DND-41 (cell line): Measurements from ENCODE around the gene TOMT.

Source experiments
- ATAC-seq: fragments of 200-7000 bp; cut with Tn5 transposase; 3 replicates; pipeline ENCODE4 v1.9.1; 2021; ENCODE audit warnings: low read depth; ENCODE audit not compliant: insufficient read depth
- DNase-seq: peaks from one replicate; pipeline ENCODE4 v3.0.0-alpha.2; 2020
- H2AFZ ChIP-seq: 2 replicates; pipeline ENCODE4 v1.6.0; 2012; ENCODE audit warnings: low read depth, low read length
- H3K27ac ChIP-seq: 2 replicates; pipeline ENCODE4 v1.5.1; 2012; ENCODE audit warnings: low read length, inconsistent platforms
- H3K27me3 ChIP-seq: fragments of 200-600 bp; sonication (generic); 2 replicates; pipeline ENCODE4 v1.6.0; 2012; ENCODE audit warnings: low read length, mild to moderate bottlenecking, inconsistent platforms; ENCODE audit not compliant: insufficient read depth, poor library complexity
- H3K36me3 ChIP-seq: 2 replicates; pipeline ENCODE4 v1.5.1; 2012; ENCODE audit warnings: low read length, inconsistent platforms; ENCODE audit not compliant: insufficient read depth
- H3K4me1 ChIP-seq: 2 replicates; pipeline ENCODE4 v1.5.1; 2012; ENCODE audit warnings: mild to moderate bottlenecking, low read length; ENCODE audit not compliant: insufficient read depth
- H3K4me2 ChIP-seq: 2 replicates; pipeline ENCODE4 v1.6.0; 2012; ENCODE audit warnings: mild to moderate bottlenecking, moderate library complexity, low read length, inconsistent platforms; ENCODE audit not compliant: insufficient read depth
- H3K4me3 ChIP-seq, 2 experiments: fragments of 200-600 bp in 1 of 2; shearing (Covaris generic) in 1 of 2; 2 replicates each; pipeline ENCODE4 v1.5.1; 2012 to 2016; ENCODE audit warnings: inconsistent platforms in 2 of 2, low read length in 2 of 2, mild to moderate bottlenecking in 2 of 2, low read depth in 1 of 2, moderate library complexity in 1 of 2
- H3K79me2 ChIP-seq: 2 replicates; pipeline ENCODE4 v1.6.0; 2012; ENCODE audit warnings: low read length, inconsistent platforms; ENCODE audit not compliant: insufficient read depth
- H3K9ac ChIP-seq: 2 replicates; pipeline ENCODE4 v1.6.0; 2012; ENCODE audit warnings: low read depth, mild to moderate bottlenecking, inconsistent platforms, low read length, moderate library complexity
- H3K9me3 ChIP-seq: 2 replicates; pipeline ENCODE4 v1.5.1; 2012; ENCODE audit warnings: low read length, moderate library complexity, mild to moderate bottlenecking, inconsistent platforms; ENCODE audit not compliant: insufficient read depth, severe bottlenecking
- H4K20me1 ChIP-seq: 2 replicates; pipeline ENCODE4 v1.6.0; 2012; ENCODE audit warnings: low read length; ENCODE audit not compliant: insufficient read depth
- CTCF ChIP-seq: IDR thresholded peaks from 2 replicates; pipeline ENCODE4 v1.5.1; 2012; ENCODE audit warnings: borderline replicate concordance, low read length, moderate library complexity, mild to moderate bottlenecking; ENCODE audit not compliant: poor library complexity, severe bottlenecking; ENCODE audit errors: extremely low read depth
- EZH2 ChIP-seq: IDR thresholded peaks from 3 replicates; pipeline ENCODE4 v1.6.1; 2012; ENCODE audit warnings: borderline replicate concordance, low read depth, mild to moderate bottlenecking, moderate library complexity, low read length, inconsistent platforms; ENCODE audit not compliant: severe bottlenecking

Gene TOMT

GRCh38 chr11:72083414-72083813, 22.3 kb upstream of the TOMT start:
- Histone ChIP-seq H3K4me1 (peaks cover 28% of the 10 kb centered on the region), H2AFZ (no peak overlapping the region), H4K20me1 (peaks cover 14% of the 10 kb centered on the region), H3K9ac (no peak overlapping the region), H3K79me2 (peaks cover 19% of the 10 kb centered on the region), H3K4me3 (no peak overlapping the region), H3K4me2 (no peak overlapping the region), H3K27ac (no peak overlapping the region), H3K36me3 (peaks cover 16% of the 10 kb centered on the region), H3K27me3 (no peaks in the 10 kb centered on the region), H3K9me3 (no peaks in the 10 kb centered on the region)
- ATAC-seq (no peak), DNase-seq (no peak)
- TF ChIP-seq EZH2 (no peak), CTCF (no peak)

GRCh38 chr11:72084076-72084475, 21.6 kb upstream of the TOMT start:
- H4K20me1 ChIP-seq: peaks cover 8% of the 10 kb centered on the region; the same call in 1 of the 2 replicates
- TF ChIP-seq CTCF: no peak
- TF ChIP-seq EZH2: no peak
- H3K4me2 ChIP-seq: no peak overlapping the region
- peaks cover 12% of the 10 kb centered on the region for H3K79me2 ChIP-seq
- no peak overlapping the region for H2AFZ ChIP-seq
- H3K27me3 ChIP-seq: no peaks in the 10 kb centered on the region
- no peak for DNase-seq
- no peak overlapping the region for H3K27ac ChIP-seq
- H3K4me3 ChIP-seq: no peak overlapping the region
- H3K9ac ChIP-seq: no peak overlapping the region
- H3K36me3 ChIP-seq: peaks cover 18% of the 10 kb centered on the region
- no peak for ATAC-seq
- H3K4me1 ChIP-seq: peaks cover 21% of the 10 kb centered on the region
- H3K9me3 ChIP-seq: no peaks in the 10 kb centered on the region

- Histone ChIP-seq H2AFZ (no peak overlapping the region), H3K4me3 (no peak overlapping the region), H3K27me3 (no peaks in the 10 kb centered on the region), H3K79me2 (peaks cover 3% of the 10 kb centered on the region), H4K20me1 (0 out of 2 replicates have a peak, but pooled peaks cover under 1% of the 10 kb centered on the region), H3K9me3 (no peaks in the 10 kb centered on the region), H3K4me2 (no peak overlapping the region), H3K36me3 (peaks cover 27% of the 10 kb centered on the region), H3K9ac (no peak overlapping the region), H3K4me1 (peaks cover 14% of the 10 kb centered on the region), H3K27ac (no peak overlapping the region)
- no peak for DNase-seq
- no peak for TF ChIP-seq CTCF
- no peak for TF ChIP-seq EZH2
- ATAC-seq: no peak
Measured at GRCh38 chr11:72084965-72085364, 20.8 kb upstream of the TOMT start.
